NCI-H2196 treated with DMSO at 0.1 percent for 48 hours (cell line): ENCODE measurements around the gene PFDN1.

Experiments
- DNase-seq: peaks from one replicate; lab custom pipeline; 2025; ENCODE audit not compliant: unreplicated experiment; lab: John Stamatoyannopoulos, UW

The PFDN1 gene

DNA sequence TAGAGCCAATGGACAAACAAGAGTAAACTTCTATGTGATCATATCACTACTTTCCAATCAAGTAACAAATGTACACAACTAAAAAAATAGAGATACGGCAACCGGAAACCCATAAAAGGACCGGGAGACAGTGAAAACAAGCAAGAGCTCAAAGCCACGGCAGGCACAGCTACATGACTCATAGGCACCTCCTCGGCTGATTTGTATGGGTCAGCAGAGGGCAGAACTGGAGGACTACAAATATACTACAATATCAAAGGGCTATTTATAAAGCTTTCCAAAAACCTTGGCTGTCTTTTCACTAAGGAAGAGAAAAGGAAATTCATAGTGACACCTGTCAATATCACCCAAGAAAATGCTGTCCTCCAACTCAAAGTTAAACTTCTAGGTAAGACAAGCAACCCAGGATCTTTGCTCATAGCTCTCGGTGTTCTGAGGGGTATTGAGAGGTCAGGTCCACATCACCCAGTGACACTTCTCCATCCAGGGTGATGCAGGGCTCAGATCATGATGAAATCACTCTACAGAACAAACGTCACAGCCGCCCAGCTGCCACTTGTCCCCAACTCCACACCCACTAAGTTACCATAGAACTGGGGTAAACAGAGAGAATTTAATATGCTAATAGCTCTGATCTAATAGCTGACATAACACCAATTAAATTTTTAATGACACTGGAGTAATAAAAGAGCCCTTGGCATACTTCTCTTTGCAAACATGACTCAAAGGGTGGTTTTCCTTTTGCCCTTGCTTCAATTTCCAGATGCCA, 41.3 kb downstream of the PFDN1 start:
- peak; percentile 92 for DNase-seq

GRCh38 chr5:140260089-140260656, 42.7 kb downstream of the PFDN1 start:
- DNase-seq, result no peak

DNA sequence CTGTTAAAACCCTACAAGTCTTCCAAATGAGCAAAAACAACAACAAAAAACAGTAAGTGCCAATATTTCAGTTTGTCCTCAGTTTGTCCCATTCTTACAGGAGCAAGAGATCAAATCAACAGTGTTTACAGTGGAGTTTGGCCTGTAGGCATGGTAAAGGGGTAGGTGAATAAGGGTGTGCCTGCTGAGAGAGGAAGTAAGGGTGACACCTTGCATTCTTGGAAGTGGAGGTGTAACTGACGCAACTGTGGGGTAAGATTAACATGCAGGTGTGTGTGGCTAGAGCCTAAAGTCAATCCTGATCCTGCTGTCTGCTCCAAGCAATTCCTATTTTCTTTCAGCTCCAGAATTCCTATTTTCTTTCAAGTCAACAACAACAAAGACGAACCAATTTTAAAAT, 43.4 kb downstream of the PFDN1 start:
- DNase-seq, result no peak

- no peak for DNase-seq
Measured at GRCh38 chr5:140258873-140259272, 44.0 kb downstream of the PFDN1 start.

- DNase-seq, result no peak
Measured at GRCh38 chr5:140258016-140258415, 44.9 kb downstream of the PFDN1 start.

- no peak for DNase-seq
Measured at GRCh38 chr5:140256726-140257125, 46.2 kb downstream of the PFDN1 start.

- DNase-seq, result no peak
Measured at GRCh38 chr5:140255460-140256157, 47.3 kb downstream of the PFDN1 start.

DNA sequence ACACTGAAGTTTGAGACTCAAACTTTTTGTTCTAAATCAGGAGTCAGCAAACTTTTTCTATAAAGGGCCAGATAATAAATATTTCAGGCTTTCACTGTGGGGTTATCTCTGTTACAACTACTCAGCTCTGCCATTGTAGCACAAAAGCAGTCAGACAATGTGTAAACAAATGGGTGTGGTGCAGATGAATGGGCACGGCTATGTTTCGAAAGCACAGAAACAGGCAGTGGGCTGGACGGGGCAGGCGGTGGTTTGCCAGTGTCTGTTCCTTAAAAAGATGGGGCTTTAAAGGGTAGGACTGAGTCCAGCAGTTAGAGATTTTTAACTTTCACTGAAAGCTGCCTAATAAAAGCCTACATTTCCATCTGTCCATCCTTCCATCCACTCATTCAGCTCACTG, 48.9 kb downstream of the PFDN1 start:
- no peak for DNase-seq

- DNase-seq, result no peak
Measured at GRCh38 chr5:140252470-140253126, 50.3 kb downstream of the PFDN1 start.

DNA sequence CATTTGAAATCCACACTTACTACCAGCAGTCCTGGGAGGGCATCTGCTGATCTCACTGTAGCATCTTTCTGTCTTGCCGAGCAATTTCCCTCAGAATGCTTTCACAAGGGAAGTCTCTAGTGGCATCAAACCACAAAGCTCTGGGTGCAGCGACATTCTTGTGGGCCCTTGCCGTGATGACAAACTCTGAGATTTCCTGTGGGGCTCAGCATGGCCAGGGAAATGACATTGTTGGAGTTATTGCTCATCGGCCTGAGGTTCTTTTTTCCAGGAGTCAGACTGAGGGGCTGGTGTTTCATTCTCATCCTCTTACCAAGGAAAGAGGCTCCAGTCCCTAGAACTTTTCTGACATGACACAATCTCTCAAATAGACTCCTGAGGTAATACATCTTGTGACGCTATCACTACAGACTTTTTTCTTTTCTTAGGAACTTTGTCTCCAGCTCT, 51.4 kb downstream of the PFDN1 start:
- no peak for DNase-seq

DNA sequence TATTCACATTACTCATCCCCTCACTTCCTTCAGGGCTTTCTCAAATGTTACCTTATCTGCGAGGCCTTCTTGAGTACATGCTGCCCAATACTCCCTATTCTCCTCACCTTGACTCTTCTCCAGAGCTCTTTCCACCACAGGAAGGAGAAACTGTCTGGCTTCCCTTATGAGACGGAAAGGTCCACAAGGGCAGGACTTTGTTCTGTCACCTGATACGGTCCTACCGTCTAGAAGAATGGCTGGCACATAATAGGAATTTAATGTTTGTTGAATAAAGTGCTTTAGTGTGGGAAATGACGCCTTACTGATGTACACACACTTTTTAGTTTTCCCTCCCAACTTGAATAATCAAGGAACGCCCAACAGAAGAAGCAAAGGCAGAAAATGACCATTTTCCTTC, 52.5 kb downstream of the PFDN1 start:
- no peak for DNase-seq

- DNase-seq, result no peak
Measured at GRCh38 chr5:140249536-140249935, 53.4 kb downstream of the PFDN1 start.

GRCh38 chr5:140248414-140248813, 54.5 kb downstream of the PFDN1 start:
- DNase-seq, result no peak

DNA sequence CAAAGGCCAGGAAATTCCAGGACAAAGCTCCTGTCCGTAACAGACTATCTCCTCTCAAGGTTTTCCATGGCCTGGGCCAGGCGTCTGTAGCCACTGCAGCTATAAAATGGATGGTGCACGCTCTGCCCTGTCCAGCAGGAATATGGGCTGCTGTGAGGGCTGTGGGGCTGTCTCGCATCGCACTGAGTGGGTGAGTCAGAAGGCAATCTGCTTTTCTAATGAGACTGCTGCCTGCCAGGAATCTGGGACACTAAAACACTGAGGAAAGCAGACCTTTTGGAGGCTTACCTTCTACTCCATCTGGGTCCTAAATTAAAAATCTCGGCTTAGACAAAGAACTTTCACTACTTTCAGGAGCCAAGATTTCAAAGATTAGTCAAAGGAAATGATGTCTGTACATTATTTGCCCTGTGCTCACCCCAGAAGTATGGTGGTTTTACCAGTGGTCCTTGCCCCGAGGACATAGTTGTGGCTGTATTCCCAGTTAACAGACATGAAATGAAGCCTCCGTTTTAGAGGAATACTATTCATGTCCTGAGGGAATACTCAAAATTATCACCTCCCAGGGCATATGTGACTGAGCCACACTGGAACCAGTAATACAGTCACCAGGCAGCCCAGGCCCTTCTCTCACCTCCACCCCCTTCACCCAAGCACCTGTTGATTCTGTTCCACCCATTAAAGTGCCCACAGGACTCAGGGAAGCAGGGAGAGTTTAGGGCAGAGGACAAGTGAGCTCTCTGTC, 56.4 kb downstream of the PFDN1 start:
- DNase-seq, result no peak

DNA sequence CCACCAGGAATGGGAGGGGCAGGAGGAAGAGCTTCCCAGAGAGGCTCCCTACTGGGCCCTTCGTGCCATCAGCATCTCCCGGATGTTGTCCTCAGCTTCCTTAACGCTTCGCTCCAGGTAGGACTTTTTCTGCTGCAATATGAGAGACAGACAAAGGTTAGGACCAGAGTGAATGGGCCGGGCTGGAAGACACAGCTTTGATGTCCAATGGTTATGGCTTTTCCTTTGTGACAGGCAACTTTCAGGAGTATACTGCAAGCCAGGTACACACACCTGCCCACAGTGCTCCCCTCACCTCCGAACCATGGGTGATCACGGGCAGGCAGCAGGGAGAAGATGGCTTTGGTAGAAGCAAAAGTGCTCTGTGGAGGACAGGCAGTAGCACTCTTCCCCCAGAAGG, 57.0 kb downstream of the PFDN1 start:
- DNase-seq, result no peak

- DNase-seq, result no peak
Measured at GRCh38 chr5:140245341-140245740, 57.6 kb downstream of the PFDN1 start.

DNA sequence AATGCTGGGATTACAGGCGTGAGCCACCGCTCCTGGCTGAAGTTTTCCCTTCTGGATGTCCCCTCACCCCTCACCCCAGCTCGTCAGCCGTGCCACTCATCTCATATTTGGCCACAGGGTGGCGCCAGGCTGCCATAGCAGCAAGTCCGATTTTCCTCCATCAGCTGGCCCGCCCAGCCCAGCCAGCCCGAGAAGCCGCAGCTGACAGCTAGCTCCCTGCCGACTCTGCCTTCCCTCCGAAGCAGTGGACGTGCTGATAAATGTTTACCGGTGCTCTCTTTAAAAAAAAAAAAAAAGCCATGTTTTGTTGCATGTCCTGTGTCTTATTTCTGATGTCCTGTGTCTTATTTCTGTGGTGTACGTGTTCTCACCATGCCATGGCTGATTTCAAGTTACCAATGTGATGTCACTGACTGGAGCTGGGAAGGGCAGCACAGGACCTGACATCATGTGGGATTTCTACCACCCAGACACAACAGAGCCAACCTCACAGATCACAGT, 58.3 kb downstream of the PFDN1 start:
- peak; percentile 90 for DNase-seq

- DNase-seq, result peak; percentile 95
Measured at GRCh38 chr5:140243706-140244250, 59.1 kb downstream of the PFDN1 start.

- DNase-seq, result no peak
Measured at GRCh38 chr5:140242890-140243585, 59.9 kb downstream of the PFDN1 start.

DNA sequence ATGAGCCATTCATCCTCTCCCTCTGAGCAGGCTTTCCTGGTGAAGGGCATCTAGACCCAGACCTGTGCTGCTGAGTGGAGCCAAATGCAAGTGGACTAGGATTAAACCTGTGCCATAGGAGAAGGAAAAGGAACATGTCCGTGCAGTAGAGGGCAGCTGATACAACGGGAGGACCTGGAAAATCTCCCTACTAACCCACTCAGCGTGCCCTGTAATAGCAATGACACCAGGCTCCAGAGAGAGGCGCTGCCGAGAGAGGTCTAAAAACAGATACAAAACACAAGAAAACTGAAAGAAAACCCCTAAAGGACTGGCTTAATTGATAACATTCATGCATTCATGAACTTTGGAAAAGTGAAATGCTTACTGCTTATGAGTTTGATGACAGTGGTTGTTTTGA, 60.8 kb downstream of the PFDN1 start:
- no peak for DNase-seq
